ENCODE results near the gene PTGIS.

The PTGIS gene

DNA sequence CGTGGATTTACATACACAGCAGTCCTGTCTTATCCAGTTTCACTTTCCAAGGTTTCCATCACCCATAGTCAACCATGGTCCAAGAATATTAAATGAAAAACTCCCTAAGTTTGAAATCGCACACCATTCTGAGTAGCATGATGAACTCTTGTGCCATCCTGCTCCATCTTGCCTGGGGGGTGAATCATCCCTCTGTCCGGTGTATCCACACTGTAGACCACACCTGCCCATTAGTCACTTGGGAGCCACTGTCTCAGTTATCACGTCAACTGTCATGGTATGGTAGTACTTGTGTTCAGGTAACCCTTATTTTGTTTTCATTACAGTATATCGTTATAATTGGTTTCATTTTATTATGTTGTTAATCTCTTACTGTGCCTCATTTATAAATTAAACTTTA is 38.5 kb downstream of the PTGIS start:
- no peak for DNase-seq (ENCODE audit: low read depth in 2 of 2)

DNA sequence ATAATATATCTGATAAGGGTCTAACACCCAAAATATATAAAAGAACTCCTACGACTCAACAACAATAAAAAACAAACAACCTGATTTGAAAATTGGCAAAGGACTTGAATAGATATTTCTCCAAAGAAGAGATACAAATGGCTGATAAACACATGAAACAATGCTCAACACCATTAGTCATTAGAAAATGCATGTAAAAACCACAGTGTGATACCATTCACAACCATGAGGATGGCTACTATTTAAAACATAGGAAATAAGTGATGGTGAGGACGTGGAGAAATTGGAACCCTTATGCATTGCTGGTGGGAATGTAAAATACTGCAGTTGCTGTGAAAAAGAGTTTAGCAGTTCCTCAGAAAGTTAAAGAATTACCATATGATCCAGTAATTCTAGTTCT is 41.4 kb downstream of the PTGIS start:
- no peak for DNase-seq (ENCODE audit: low read depth in 2 of 2)

DNA sequence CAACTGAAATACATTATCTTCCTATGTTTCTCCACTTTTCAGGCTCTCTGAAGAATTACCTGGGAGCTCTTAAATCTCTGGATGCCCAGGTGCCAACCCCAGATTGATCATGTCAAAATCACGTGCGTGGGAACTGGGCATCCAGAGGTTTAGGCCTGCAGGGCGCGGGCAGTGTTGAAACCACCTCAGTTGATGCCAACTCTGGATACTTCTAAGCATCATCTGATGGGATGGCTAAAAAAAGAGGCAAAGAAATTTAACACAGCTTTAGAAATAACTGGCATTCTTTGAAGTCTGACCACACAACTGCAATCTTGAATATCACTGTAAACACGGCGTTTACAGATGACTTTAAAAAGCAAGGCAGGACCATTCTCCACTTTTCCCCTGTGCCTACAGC is 41.9 kb downstream of the PTGIS start:
- DNase-seq (ENCODE audit: low read depth in 2 of 2) = no peak

DNA sequence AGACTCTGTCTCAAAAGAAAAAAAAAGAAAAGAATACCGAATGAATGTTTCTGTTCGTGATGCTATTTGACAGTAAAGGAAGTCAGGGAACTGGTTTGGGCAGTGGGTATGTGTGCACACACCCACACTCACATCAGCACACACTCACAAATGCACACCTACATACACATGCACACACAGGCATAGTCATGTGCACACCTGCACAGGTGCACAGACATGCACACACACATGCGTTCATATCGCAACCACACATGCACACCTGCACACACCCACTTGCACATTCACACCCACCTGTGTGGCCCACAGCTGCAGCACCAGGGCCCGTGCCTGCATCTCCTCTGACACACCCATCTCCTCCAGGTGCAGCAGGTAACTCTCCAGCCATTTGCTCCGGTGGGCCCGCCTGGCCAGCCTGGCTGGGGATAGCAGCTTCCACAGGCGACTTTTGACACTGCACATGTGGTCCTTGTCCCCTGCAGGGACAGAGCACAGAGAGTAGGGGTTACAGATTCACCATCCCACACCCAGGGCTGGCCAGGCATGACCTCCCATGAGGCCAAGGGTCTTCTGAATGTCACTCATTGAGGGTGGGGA is 44.1 kb downstream of the PTGIS start:
- DNase-seq (ENCODE audit: low read depth in 2 of 2) = no peak

DNA sequence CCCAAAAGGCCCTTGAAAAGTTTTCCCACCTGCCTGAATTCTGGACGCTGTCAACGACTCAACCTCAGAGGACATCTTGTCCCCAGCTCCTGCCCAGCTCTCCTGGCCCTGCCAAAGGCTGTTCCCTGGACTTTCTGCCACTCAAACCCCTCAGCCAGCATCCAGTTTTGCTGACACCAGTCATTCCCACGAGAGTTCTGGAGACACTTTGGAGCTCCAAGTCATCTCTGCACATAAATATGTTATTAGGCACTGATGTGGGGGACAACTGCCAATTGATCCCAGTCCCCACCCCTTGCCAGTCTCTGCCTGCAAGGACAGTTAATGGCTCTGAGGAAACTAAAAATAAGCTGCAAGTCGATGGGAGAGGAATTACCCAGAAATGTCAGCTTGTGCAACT is 46.6 kb downstream of the PTGIS start:
- DNase-seq (ENCODE audit: low read depth in 2 of 2) = no peak

DNA sequence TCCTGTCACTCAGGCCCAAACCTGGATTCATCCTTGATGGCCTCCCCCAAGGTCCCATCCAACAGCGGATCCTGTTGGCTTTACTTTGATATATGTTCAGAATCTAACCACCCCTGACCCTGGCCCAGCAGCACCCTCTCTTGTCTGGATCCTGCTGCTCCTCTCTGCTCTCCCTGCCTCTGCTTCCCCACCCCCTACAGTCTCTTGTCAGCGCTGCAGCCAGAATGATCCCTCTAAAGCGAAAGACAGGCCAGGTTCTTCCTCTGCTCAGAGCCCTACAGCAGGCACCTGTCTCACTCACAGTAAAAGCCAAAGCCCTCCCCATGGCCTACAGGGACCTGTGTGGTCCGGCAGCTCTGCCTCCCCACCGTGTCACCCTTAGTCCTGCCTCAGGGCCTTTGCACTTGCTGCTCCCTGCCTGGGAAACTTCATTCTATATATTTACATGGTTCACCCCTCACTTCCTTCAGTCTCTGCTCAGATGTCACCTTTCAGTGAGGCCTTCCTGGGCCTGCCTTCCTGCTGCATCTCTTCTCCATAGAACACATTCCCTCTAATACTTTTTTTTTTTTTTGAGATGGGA is 48.1 kb downstream of the PTGIS start:
- DNase-seq (ENCODE audit: low read depth in 2 of 2) = no peak

DNA sequence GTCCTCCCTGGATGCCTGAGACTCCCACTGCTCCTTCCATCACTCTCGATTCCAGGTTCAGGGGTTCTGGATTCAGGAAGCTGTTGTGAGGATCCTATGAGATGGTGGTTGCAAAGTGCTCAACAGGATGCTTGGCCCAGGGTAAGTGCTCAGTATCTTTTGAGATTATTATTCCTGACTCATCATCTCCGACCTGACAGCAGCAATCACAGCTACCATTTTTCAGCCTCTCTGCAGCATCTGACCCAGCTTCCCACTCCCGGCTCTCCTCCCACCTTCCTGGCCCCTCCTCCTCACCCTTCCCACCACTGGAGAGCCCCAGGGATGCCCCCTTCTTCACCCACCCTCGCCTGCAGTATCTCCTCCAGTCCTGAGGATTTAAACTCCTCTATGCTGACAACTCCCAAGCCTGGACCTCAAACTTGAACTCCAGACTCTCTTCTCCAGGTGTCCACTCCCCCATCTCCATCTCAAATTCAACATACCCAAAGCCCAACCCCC is 48.7 kb downstream of the PTGIS start:
- DNase-seq (ENCODE audit: low read depth in 2 of 2) = no peak

DNA sequence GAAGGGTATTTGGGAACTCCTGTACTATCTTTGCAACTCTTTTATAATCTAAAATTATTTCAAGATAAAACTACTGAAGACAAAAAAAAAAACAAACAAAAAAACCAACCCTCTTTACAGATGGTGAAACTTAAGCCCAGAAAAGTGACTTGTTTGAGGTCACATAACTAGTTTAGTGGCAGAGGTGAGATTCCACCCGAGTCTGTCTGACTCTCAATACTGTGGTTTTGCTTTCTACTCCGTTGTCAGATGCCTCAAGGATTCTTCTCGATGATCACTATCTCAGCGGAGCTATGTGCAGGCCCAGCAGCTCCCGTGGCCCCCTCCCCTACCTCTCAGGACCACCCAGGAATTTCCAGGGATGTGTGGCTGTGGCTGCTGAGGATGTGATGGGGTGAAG is 49.4 kb downstream of the PTGIS start:
- no peak for DNase-seq (ENCODE audit: low read depth in 2 of 2)

DNA sequence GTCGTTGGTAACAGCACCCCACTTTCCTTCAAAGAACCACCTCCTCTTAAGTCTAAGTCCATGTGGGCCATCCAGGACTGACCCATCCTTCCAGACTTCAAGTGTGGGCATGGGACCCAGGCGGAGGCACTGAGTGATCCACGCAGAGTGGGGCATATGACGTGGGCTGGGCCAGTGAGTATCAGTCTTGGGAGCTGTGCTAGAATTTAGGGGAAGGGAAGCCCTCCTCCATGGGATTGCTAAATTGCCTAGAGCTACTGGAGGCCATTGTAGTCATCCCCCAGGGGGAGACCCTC is 50.2 kb downstream of the PTGIS start:
- DNase-seq (ENCODE audit: low read depth in 2 of 2) = no peak

DNA sequence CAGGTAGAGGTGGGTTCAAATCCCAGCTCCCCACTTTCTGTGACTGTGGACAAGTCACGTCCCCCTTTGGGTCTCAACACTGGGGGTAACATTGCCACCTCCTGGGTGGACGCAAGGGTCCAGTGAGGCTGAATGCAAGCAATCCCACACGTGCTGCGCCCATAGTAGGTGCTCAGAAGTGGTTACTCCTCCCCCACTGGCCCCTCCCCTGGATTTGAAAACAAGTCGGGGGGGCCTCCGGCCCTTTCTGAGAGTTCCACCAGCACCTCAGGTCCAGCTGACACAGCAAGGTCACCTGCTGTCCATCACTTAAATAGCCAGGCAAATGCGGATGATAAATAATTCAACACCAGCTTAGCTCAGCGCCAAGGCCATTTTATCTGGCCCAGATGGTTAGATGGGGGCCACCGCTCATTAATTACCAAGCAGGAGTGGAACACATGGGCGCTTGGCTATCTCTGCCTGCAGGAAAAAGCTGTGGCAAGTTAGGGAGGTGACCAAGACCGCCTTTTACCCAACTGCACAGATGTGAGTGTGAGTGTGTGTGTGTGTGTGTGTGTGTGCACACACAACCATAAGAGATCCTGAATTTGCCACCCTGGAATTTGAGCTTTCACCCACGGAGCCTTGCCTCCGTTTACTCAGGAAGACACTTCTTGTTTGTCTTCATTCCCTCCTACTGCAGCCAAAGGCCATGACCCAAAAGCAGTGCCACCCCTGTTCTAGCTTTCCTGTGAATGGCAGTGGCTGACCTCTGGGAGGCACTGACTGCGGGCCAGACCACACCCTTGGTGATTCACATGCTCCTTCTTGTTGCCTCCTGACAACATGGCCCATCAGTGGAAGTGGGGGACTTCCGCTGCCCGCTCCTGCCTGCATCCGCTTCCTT is 50.8 kb downstream of the PTGIS start:
- no peak for DNase-seq (ENCODE audit: low read depth in 2 of 2)

DNA sequence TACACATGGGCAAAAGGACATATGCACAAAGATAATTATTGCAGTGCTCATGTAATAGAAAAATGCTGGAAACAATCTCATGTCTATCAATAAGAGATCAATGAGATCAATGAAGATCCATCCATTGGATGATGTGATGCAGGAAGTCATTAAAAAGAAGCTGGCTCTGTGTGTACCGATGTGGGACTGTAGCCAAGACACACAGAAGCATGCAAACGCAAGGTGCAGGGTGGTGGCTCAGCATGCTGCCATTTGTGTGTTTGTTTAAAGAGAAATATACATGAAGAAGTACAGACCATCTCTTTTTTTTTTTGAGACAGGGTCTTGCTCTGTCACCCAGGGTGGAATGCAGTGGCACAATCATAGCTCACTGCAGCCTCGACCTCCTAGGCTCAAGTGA is 52.4 kb downstream of the PTGIS start:
- no peak for DNase-seq (ENCODE audit: low read depth in 2 of 2)

DNA sequence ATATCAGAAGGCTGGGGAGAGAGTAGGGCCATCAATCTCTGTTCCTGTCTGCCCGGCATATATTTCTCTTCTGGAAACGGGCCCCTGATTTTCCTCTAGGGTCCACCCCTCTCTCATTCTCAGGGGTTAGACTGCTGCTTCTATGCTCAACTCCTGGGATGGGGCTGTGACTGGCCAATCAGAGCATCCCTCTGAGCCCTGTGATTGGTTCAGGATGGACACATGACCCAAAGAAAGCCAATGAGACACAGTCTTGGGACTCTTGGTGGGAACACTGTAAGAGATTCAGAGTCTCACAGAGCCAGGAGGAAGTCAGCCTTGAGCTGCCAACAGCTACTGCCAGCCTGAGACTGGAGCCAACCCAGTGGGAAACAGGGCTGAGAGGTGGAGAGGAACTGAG is 54.4 kb downstream of the PTGIS start:
- DNase-seq (ENCODE audit: low read depth in 2 of 2) = no peak

DNA sequence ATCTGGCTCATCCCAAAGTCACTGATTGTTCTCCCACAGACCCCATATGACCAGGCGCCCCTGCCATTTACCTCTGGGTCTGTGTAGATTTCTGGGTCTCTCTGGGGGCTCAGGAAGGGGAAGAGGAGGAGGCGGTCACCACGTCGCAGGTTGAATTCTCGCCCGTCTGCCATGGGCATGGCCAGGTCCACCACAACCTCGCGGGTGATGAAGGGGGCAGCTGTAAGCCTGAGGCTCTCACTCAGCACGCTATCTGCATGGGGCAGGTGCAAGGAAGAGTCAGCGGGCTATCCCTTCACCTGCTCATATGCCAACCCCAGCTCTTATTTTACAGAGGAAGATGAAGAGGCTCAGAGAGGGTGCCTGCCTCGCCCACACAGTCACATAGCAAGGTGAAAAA is 54.9 kb downstream of the PTGIS start:
- DNase-seq (ENCODE audit: low read depth in 2 of 2) = no peak

DNA sequence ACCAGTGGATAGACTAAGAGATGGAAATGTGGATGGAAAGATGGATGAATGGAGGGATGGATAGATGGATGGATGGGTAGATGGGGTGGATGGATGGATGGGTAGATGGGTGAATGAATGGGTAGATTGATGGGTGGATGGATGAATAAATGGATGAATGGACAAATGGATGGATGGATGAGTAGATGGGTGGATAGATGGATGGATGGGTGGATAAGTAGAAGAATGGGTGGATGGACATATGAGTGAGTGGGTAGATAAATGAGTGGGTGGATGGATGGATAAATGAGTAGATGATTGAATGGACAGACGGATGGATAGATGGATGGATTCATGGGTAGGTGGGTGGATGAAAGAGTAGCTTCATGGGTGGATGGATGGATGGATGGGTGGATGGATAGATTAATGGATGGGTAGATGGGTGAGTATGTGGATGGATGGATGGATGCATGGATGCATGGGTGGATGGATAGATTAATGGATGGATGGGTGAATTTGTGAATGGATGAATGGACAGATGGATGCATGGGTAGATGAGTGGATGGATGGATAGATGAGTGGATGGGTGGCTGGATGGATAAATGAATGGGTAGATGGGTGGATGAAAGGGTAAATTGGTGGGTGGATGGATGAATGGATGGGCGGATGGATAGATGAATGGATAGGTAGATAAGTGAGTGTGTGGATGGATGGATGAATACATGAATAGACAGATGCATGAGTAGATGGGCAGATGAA is 56.0 kb downstream of the PTGIS start:
- DNase-seq (ENCODE audit: low read depth in 2 of 2) = no peak

DNA sequence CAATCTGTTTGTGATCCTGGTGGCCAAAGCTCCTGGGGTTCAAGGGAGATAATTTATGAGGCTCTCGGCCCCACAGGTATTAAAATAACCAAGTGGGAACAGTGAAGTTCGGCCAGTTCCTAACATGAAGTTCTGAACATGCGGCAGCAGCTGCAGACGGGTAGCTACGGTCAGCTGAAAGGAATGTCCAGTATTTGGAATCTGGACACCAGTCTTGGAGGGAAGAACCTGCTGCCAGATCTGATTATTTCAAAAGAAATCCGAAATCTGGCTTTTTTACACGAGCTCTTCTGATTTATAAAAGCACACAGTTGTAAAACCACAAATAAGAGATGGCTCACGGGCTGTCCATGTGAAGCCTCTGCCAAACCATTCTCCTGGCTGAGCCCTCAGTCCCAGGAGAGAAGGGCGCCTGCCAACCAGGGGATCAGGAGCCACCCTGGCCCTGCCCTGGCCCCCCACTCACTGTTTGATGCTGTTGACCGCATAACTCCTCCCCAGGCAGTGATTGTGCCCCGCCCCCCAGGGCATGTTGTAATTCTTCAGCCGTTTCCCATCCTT is 57.3 kb downstream of the PTGIS start:
- DNase-seq (ENCODE audit: low read depth in 2 of 2) = no peak

DNA sequence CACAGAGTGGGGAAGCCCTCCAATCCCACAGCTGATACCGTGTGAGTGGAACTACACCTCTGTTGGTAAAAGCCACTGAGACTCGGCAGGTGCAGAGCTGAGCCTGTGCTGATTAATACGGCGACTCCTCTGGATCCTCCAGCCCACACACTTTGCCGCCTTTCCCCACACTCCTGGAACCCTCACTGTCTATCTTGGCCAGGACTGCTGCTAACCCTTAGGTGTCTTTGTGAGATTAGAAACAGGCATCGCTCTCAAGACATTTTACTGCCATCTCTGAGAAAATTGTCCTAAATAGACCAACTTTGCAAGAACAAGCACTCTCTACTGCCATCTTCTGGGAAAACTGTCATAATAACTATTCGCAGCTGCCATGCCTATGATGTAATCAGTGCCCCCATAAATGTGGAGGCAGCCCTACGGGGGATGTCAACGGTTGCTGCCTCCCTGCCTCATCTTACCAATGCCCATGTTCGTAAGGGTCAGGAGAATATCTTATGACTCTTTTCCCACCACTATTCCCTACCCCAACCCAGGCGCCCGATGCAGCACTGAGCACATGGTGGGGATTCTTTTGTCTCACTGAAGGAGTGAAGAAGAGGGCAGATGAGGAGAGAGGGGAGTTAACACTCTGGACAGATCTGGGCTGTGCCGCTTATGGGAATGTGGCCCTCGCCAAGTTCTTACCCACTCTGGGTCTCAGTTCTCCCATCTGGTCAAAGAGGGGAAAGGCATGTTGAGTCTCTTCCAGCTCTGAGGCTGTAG is 59.3 kb downstream of the PTGIS start:
- no peak for DNase-seq (ENCODE audit: low read depth in 2 of 2)

DNA sequence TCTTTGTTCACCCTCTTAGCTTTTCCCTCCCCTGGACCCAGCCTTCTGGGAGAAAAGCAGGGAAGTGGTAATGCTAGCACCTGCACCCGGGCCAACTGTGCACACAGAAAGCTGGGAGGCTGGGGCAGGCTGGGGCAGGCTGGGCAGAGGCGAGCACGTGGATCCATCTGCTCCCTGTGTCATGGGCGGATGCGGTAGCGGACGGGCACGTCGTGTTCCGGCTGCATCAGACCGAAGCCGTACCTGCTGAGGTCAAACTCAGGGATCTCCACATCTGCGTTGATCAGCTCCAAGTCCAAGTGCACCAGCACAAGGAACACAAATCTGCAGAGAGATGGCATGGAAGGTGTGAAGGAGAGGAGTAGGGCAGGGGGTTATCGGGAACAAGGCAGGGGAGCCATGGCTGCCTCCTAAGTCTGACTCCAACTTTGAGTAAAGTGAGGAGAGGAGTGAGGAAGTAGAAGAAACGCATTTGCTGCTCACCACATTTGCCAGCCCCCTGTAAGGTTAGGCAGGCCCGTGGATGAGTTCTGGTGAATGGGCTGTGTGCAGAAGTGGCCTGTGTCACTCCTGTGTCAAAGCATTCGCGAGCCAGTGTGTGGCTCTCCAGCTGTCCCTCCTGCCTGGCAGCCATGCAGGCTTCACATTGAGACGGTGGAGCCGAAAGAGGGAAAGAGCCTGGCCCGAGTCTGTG is 60.0 kb downstream of the PTGIS start:
- DNase-seq (ENCODE audit: low read depth in 2 of 2) = no peak

DNA sequence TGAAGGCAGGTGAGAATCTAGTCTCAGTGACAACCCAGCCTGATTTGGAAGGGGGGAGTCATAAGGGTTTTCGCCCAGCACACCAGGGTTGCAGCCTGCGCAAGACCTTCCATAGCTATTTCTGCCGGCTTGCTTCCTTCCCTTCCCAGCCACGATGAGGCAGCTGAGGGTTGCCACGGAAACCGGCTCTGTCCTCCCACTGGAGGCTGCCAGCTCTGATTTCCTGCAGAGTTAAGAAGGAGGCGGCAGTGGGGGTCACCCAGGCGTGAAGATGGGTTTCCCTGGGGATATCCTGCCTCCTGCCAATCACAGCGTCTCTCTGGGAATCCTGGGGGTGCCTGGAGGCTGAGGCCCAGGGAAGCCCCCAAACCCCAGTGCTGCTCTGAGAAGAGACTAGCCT is 62.4 kb downstream of the PTGIS start:
- no peak for DNase-seq (ENCODE audit: low read depth in 2 of 2)

DNA sequence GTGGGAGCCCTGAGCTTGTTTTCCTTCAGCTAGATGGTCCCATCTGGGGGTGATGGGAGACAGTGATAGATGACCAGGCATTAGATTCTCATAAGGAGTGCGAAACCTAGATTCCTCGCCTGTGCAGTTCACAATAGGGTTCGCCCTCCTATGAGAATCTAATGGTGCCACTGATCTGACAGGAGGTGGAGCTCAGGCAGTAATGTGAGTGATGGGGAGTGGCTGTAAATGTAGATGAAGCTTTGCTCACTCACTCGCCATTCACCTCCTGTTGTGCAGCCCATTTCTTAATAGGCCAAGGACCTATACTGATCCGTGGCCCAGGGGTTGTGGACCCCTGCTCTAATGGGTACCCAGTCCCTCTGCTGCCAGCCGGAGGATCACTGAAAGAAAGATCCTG is 64.8 kb downstream of the PTGIS start:
- no peak for DNase-seq (ENCODE audit: low read depth in 2 of 2)

DNA sequence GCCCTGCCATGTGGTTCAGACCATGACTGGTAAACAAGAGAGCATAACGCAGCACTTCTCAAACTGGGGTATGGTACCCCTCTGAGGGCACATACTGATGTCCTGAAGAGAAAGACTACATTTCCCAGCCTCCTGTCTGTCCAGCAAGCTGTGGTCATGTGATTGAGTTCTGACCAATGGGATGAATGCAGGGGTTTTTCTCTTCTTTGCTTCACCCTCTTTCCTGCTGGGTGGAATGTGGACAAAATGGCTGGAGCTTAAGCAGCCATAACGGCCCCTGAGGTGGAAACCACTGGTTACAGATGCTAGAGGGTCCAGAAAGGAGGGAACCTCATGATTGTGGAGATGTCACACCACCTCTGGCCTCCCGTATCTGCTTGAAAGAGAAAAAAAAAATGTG is 66.0 kb downstream of the PTGIS start:
- no peak for DNase-seq (ENCODE audit: low read depth in 2 of 2)

DNA sequence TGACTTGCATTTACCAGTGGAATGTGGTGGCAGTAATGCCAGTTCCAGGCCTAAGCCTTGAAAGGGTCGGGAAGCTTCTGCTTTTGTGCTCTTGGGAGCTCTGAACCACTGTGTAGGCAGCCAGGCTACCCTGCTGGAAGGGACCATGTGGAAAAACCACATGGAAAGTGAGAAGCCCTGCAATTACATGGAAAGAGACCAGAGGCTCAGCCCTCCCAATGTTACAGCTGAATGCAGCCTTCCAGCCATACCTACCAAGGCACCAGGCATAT is 70.6 kb downstream of the PTGIS start:
- no peak for DNase-seq (ENCODE audit: low read depth in 2 of 2)
